Stromal cell of bone marrow (primary cell): Measurements from ENCODE around the gene SYT7.

Experiments used
- DNase-seq: peaks from one replicate; pipeline ENCODE4 v3.0.0-alpha.2; 2012; ENCODE audit warnings: low read depth

Gene SYT7

GRCh38 chr11:61554172-61554988 lies 26.5 kb downstream of the SYT7 start:
- no peak for DNase-seq

- DNase-seq = no peak
These were observed 27.3 kb downstream of the SYT7 start for GRCh38 chr11:61553373-61554171.

GRCh38 chr11:61552108-61552635 lies 28.7 kb downstream of the SYT7 start:
- no peak for DNase-seq

- DNase-seq = peak; percentile 19
These were observed 29.2 kb downstream of the SYT7 start for GRCh38 chr11:61551634-61552033.

- DNase-seq = no peak
These were observed 30.1 kb downstream of the SYT7 start for GRCh38 chr11:61550665-61551227.

GRCh38 chr11:61549662-61550568 lies 31.0 kb downstream of the SYT7 start:
- no peak for DNase-seq

- DNase-seq = no peak
These were observed 31.7 kb downstream of the SYT7 start for GRCh38 chr11:61549177-61549576.

GRCh38 chr11:61547246-61547645 lies 33.6 kb downstream of the SYT7 start:
- no peak for DNase-seq

- no peak for DNase-seq
These were observed 34.2 kb downstream of the SYT7 start for GRCh38 chr11:61546663-61547062.

GRCh38 chr11:61545921-61546320 lies 35.0 kb downstream of the SYT7 start:
- DNase-seq = no peak

- no peak for DNase-seq
These were observed 35.5 kb downstream of the SYT7 start for GRCh38 chr11:61545341-61545740.

- no peak for DNase-seq
These were observed 36.4 kb downstream of the SYT7 start for GRCh38 chr11:61544466-61544865.

- DNase-seq = peak; percentile 86
These were observed 37.1 kb downstream of the SYT7 start for GRCh38 chr11:61543606-61544306.

GRCh38 chr11:61542705-61543104 lies 38.2 kb downstream of the SYT7 start:
- no peak for DNase-seq

GRCh38 chr11:61542024-61542461 lies 38.8 kb downstream of the SYT7 start:
- no peak for DNase-seq

- DNase-seq = peak; percentile 58
These were observed 39.3 kb downstream of the SYT7 start for GRCh38 chr11:61541598-61541997.

- no peak for DNase-seq
These were observed 40.3 kb downstream of the SYT7 start for GRCh38 chr11:61540528-61540927.

GRCh38 chr11:61539831-61540357 lies 41.0 kb downstream of the SYT7 start:
- DNase-seq = no peak

- DNase-seq = no peak
These were observed 41.9 kb downstream of the SYT7 start for GRCh38 chr11:61539006-61539405.

GRCh38 chr11:61538636-61538961 lies 42.3 kb downstream of the SYT7 start:
- no peak for DNase-seq

- DNase-seq = no peak
These were observed 43.5 kb downstream of the SYT7 start for GRCh38 chr11:61537326-61537725.
